Activated CD4-positive, alpha-beta T cell treated with anti-CD3 and anti-CD28 coated beads for 36 hours (primary cell): ENCODE measurements around the gene C4B. TPM values are rescaled to one million over a fixed set of nuclear protein-coding genes. Genes with fewer than 3 reads are reported as not detected.
A peak's percentile ranks its signal among the peaks of the same experiment; 100 is the strongest.
"Not testable (repeated sequence)": the region's sequence is repeated elsewhere in the genome, so short reads cannot be mapped to it uniquely, and the experiment has no call there.

Source experiments
- ATAC-seq: fragments of 200-7000 bp; cut with Tn5 transposase; one replicate; pipeline ENCODE4 v1.10.0; 2021; ENCODE audit warnings: mild to moderate bottlenecking, moderate library complexity
- CTCF ChIA-PET: fragments of 350-600 bp; sonication (Branson Sonifier 250); formaldehyde crosslinking; loops from one replicate; lab custom pipeline; 2021; ENCODE audit warnings: antibody characterized with exemption; lab: Charles Lee
- POLR2A ChIA-PET: fragments of 350-600 bp; sonication (Branson Sonifier 250); formaldehyde crosslinking; loops from one replicate; lab custom pipeline; 2021; ENCODE audit warnings: antibody characterized with exemption, inconsistent platforms; lab: Charles Lee
- DNase-seq: peaks from one replicate; pipeline ENCODE4 v3.0.0-alpha.2; 2020
- H3K27ac Mint-ChIP-seq: one replicate; pipeline ENCODE4 v1.8.0; 2021; ENCODE audit warnings: mixed read lengths
- H3K27me3 Mint-ChIP-seq: one replicate; pipeline ENCODE4 v1.8.0; 2021; ENCODE audit warnings: mixed read lengths
- H3K36me3 Mint-ChIP-seq: one replicate; pipeline ENCODE4 v1.8.0; 2021; ENCODE audit warnings: low read depth, mixed read lengths
- H3K4me1 Mint-ChIP-seq: one replicate; pipeline ENCODE4 v1.8.0; 2021; ENCODE audit warnings: mixed read lengths
- H3K4me3 Mint-ChIP-seq: one replicate; pipeline ENCODE4 v1.8.0; 2021; ENCODE audit warnings: mild to moderate bottlenecking, moderate library complexity, mixed read lengths
- H3K9me3 Mint-ChIP-seq: one replicate; pipeline ENCODE4 v1.8.0; 2021; ENCODE audit warnings: low read depth, mixed read lengths
- intact Hi-C, 2 experiments: fragments of 100-400 bp; cut with DNase I in 1 of 2; cut with micrococcal nuclease in 1 of 2; formaldehyde crosslinking; loops; one replicate each; pipeline versions ENCODE4 v1.14.2 to v1.15.1; 2022 to 2024; cut with DNase I, micrococcal nuclease
- total RNA-seq, 2 experiments: library from RNA; stranded (reverse); gene quantifications; one replicate each; pipeline ENCODE4 v1.2.3, GENCODE V29; 2021

Gene C4B
- total RNA-seq, 2 experiments from 2014 or later, result 2.8 to 2.9 TPM

GRCh38 chr6:31981744-31982143 lies 32.9 kb upstream of the C4B start, which contains the start of gene C4A:
TSS of gene C4A (plus strand) at chr6:31982057. CDS start at chr6:31982108, 51 bp downstream.
- H3K36me3 Mint-ChIP-seq, H3K4me3 Mint-ChIP-seq, intact Hi-C loops, ATAC-seq, H3K4me1 Mint-ChIP-seq, DNase-seq, CTCF ChIA-PET, H3K27ac Mint-ChIP-seq, POLR2A ChIA-PET, H3K27me3 Mint-ChIP-seq, H3K9me3 Mint-ChIP-seq: not testable (repeated sequence)

- H3K9me3 Mint-ChIP-seq, POLR2A ChIA-PET, ATAC-seq, H3K27me3 Mint-ChIP-seq, intact Hi-C loops, H3K4me1 Mint-ChIP-seq, H3K36me3 Mint-ChIP-seq, H3K4me3 Mint-ChIP-seq, CTCF ChIA-PET, DNase-seq, H3K27ac Mint-ChIP-seq: not testable (repeated sequence)
Measured at GRCh38 chr6:31989363-31989762, 25.2 kb upstream of the C4B start.

- POLR2A ChIA-PET, result not testable (repeated sequence)
Measured at GRCh38 chr6:31994421-31994820, 20.2 kb upstream of the C4B start.

GRCh38 chr6:31996385-31996784 lies 18.2 kb upstream of the C4B start:
- intact Hi-C loops, H3K4me3 Mint-ChIP-seq, POLR2A ChIA-PET, DNase-seq, ATAC-seq, H3K27me3 Mint-ChIP-seq, H3K36me3 Mint-ChIP-seq, H3K9me3 Mint-ChIP-seq, CTCF ChIA-PET, H3K27ac Mint-ChIP-seq, H3K4me1 Mint-ChIP-seq: not testable (repeated sequence)

More at GRCh38 chr6:31994421-31994820, 20.2 kb upstream of the C4B start:
- H3K27me3 Mint-ChIP-seq, H3K27ac Mint-ChIP-seq, ATAC-seq, DNase-seq, H3K9me3 Mint-ChIP-seq, H3K4me1 Mint-ChIP-seq, CTCF ChIA-PET, intact Hi-C loops, H3K36me3 Mint-ChIP-seq, H3K4me3 Mint-ChIP-seq: not testable (repeated sequence)

GRCh38 chr6:32002546-32003268 lies 11.9 kb upstream of the C4B start:
- H3K4me3 Mint-ChIP-seq, POLR2A ChIA-PET, CTCF ChIA-PET, ATAC-seq, H3K36me3 Mint-ChIP-seq, H3K27ac Mint-ChIP-seq, H3K9me3 Mint-ChIP-seq, intact Hi-C loops, H3K27me3 Mint-ChIP-seq, H3K4me1 Mint-ChIP-seq, DNase-seq: not testable (repeated sequence)

GRCh38 chr6:32003301-32003700 lies 11.3 kb upstream of the C4B start:
- intact Hi-C loops, H3K4me3 Mint-ChIP-seq, DNase-seq, ATAC-seq, H3K36me3 Mint-ChIP-seq, POLR2A ChIA-PET, H3K9me3 Mint-ChIP-seq, CTCF ChIA-PET, H3K4me1 Mint-ChIP-seq, H3K27ac Mint-ChIP-seq, H3K27me3 Mint-ChIP-seq: not testable (repeated sequence)

GRCh38 chr6:32004393-32004792 lies 10.2 kb upstream of the C4B start:
- DNase-seq, intact Hi-C loops, CTCF ChIA-PET, H3K27me3 Mint-ChIP-seq, H3K4me3 Mint-ChIP-seq, H3K27ac Mint-ChIP-seq, H3K4me1 Mint-ChIP-seq, H3K9me3 Mint-ChIP-seq, POLR2A ChIA-PET, ATAC-seq, H3K36me3 Mint-ChIP-seq: not testable (repeated sequence)

- intact Hi-C loops, H3K36me3 Mint-ChIP-seq, DNase-seq, POLR2A ChIA-PET, H3K9me3 Mint-ChIP-seq, CTCF ChIA-PET, H3K27me3 Mint-ChIP-seq, H3K4me3 Mint-ChIP-seq, H3K4me1 Mint-ChIP-seq: not testable (repeated sequence)
- ATAC-seq, result peak; percentile 86
- H3K27ac Mint-ChIP-seq, result peak overlapping the region; percentile 37
Measured at GRCh38 chr6:32004864-32005537, 9.6 kb upstream of the C4B start.

- H3K36me3 Mint-ChIP-seq, POLR2A ChIA-PET, H3K9me3 Mint-ChIP-seq, H3K4me3 Mint-ChIP-seq, H3K27ac Mint-ChIP-seq, H3K27me3 Mint-ChIP-seq, ATAC-seq, CTCF ChIA-PET, intact Hi-C loops, H3K4me1 Mint-ChIP-seq: not testable (repeated sequence)
- DNase-seq, result peak; percentile 5
Measured at GRCh38 chr6:32005538-32005880, 9.1 kb upstream of the C4B start.

- DNase-seq, H3K4me3 Mint-ChIP-seq, H3K27ac Mint-ChIP-seq, H3K27me3 Mint-ChIP-seq, H3K4me1 Mint-ChIP-seq, H3K36me3 Mint-ChIP-seq, POLR2A ChIA-PET, ATAC-seq, intact Hi-C loops, H3K9me3 Mint-ChIP-seq, CTCF ChIA-PET: not testable (repeated sequence)
Measured at GRCh38 chr6:32005991-32006529, 8.5 kb upstream of the C4B start.

- H3K27me3 Mint-ChIP-seq, intact Hi-C loops, DNase-seq, POLR2A ChIA-PET, ATAC-seq, CTCF ChIA-PET, H3K9me3 Mint-ChIP-seq, H3K27ac Mint-ChIP-seq, H3K36me3 Mint-ChIP-seq, H3K4me3 Mint-ChIP-seq, H3K4me1 Mint-ChIP-seq: not testable (repeated sequence)
Measured at GRCh38 chr6:32007086-32007485, 7.5 kb upstream of the C4B start.

- H3K36me3 Mint-ChIP-seq, ATAC-seq, H3K9me3 Mint-ChIP-seq, intact Hi-C loops, H3K4me1 Mint-ChIP-seq, H3K4me3 Mint-ChIP-seq, DNase-seq, H3K27ac Mint-ChIP-seq, POLR2A ChIA-PET, H3K27me3 Mint-ChIP-seq, CTCF ChIA-PET: not testable (repeated sequence)
Measured at GRCh38 chr6:32008037-32008436, 6.6 kb upstream of the C4B start.
